HG03521 (cell line): ENCODE measurements around the gene SMIM44.
A peak's percentile ranks its signal among the peaks of the same experiment; 100 is the strongest.

Experiments
- ATAC-seq: cut with Tn5 transposase; IDR thresholded peaks from one replicate; pipeline ENCODE4 v1.9.1; 2021; ENCODE audit warnings: mild to moderate bottlenecking, moderate library complexity; ENCODE audit not compliant: unreplicated experiment

SMIM44 gene

DNA sequence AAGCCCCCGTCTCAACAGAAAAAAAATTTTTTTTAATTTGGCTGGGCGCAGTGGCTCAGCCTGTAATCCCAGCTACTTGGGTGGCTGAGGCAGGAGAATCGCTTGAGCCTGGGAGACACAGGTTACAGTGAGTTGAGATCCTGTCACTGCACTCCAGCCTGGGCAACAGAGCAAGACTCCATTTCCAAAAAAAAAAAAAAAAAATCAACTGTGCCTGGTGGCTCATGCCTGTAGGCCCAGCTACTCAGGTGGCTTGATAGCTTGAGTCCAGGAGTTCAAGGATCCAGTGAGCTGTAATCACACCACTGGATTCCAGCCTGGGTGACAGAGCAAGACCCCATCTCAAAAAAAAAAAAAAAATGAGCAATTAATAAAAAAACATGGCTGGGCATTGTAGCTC is 18.5 kb upstream of the SMIM44 start:
- ATAC-seq = no peak

DNA sequence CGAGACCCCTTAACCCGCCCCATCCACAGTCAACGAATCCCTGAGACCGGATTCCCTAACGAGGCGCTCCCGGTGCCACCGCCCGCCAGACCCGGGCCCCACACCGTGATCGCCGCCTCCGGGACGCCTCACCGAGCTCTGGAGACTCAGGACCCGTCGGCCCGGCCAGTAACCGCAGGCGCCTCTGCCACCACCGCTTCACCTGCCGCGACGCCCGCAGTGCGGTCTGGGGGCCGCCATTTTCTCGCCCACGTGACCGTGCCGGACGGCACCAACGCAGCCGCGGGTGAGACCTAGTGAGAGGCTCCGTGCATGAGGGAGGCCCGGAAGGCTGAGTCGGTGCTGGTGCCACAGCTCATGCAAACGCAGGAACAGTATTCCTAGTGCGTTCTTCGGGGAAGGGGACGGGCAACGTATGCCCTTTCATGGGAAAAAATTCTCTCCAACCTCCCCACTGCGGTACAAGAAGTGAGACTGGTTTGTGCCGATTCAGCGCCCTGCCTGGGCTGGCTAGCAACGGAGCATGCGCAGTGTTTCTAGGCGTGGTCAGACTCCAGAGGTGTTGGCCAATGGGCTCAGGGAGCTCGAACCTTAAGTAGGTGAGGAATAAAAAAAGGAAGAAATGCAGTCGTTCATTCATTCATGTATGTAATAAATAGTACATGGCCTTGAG is 17.3 kb upstream of the SMIM44 start, which contains the start of gene DOHH:
DOHH (minus strand) TSS at position 246 of the 673 bp plus-strand sequence. CDS start 3,860 bp downstream, outside the sequence.
- ATAC-seq = peak; percentile 71

DNA sequence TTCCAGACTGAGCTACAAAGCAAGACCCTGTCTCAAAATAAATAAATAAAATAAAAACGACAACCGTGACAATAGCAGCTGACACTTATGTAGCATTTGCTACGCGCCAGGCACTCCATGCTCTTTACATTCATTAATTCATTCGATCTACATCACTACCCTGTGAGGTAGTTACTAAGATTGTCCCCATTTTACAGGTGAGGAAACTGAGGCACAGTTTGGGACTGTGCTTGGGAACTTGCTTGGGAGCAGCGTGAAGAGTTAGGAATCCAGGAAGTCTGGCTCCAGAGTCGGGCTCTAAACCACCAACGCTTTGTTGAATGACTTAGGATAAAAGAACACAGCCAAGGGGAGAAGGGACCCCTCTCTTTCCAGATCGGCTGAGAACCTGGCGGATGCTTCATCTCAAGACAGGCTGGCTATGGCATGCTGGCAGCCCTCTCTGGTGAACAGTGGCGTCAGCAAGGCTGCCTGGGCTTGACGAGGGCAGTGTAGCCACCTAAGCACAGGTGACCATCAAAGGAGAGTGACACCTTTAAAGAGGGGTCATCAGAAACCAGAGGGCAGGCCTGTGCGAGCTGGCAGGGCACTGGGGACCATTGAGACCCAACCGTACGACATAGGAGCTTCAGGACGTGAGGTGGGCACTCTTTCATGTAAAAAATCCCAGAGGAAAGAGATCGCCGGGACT is 16.6 kb upstream of the SMIM44 start:
- no peak for ATAC-seq

DNA sequence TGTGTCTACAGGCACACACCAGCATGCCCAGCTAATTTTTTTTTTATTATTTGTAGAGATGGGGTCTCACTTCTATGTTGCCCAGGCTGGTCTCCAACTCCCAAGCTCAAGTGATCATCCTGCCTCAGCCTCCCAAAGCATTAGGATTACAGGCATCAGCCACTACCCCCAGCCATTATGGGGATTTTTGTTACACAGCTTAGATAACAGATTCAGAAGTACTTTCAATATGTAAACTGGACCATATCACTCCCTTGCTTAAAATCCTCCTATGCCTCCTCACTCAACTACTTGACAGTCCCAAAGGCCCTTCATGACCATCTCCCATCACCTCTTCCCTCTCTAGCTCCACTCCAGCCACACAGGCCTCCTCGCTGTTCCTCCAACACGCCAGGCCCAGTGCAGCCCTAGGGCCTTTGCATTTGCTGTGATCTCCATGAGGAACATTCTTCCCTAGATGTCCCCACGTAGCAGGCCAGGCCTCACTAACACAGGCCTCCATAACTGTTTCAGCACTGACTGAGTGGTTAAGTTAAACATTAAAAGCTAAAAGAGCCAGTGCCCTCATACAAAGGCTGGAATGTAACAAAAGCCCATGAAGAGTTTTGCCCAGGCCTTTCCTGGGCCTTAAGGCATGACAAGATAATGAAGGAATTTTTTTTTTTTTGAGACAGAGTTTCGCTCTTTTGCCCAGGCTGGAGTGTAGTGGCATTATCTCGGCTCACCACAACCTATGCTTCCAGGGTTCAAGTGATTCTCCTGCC is 14.7 kb upstream of the SMIM44 start:
- no peak for ATAC-seq

DNA sequence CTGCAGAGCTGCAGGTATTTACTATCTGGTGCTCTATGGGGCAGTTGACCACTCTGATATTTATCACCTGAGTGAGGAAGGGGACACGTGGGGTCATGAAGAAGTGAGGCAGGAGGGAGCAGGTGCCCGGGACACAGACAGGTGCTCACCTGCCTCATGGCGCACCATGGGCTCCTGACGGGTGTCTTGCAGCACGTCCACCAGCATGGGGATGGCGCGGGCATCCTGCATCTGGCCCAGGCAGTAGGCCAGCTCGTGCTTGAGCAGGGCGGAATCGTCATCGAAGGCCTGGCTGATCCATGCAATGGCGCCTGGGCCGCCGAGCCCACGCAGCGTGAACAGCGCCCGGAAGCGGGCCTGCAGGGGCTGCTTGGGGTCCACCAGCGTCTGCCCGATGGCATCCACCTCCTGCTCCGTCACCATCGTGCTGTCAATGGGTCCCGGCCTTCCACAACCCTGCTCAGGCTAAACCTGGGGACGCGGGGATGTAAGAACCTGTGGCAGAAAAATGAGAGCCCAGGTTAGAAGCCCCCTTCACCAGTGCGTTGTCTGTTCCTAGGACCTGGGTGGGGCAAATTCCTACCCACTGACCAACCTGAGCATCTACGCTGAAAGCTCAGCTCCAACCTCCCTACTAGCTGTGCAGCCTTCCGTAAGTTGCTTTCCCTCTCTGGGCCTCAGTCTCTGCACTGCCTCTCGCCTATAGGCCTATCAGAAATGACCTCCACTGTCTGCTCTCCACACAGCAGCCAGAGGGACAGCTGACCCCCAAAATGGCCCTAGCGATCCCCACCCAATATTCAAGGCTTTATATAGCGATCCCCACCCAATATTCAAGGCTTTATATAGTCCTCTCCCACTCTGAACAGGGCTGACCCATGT is 13.4 kb upstream of the SMIM44 start:
- ATAC-seq = no peak

DNA sequence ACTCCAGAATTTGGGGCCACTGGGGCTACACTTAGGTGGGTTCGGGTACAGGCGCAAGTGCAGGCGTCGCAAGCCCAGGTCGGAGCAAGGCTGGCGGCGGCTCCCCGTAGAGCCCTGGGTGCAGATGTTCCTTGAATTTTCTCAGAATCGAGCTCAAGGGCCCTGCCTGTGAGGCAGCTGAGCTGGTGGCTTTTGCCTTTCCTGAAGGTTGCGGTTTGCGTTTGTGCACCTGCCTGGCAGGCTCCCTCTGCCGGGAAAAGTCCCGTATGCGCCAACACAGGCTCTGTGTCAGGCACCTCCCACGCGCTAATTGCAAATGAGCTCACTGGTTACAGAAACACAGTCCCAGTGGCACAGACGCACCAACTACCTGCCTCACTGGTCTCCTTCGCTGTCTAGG is 11.3 kb upstream of the SMIM44 start:
- no peak for ATAC-seq

DNA sequence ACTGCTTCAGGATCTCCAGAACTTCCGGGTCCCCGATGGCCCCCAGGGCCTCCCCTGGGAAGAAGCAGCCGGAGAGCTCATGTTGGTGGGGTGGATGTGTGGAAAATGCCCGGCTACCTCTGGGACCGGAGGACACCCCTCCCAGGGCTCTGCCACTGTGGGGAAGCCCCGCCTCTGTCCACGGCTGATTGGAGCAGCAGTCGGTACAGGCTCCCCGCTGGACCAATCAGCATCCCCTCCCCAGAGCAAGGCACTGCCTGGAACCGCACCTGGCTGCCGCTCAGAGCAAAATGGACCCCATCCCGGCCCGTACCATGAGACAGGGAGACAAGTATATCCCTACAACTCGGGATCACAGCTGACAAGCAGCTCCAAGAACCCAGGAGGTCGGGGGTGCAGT is 10.8 kb upstream of the SMIM44 start:
- ATAC-seq = no peak

DNA sequence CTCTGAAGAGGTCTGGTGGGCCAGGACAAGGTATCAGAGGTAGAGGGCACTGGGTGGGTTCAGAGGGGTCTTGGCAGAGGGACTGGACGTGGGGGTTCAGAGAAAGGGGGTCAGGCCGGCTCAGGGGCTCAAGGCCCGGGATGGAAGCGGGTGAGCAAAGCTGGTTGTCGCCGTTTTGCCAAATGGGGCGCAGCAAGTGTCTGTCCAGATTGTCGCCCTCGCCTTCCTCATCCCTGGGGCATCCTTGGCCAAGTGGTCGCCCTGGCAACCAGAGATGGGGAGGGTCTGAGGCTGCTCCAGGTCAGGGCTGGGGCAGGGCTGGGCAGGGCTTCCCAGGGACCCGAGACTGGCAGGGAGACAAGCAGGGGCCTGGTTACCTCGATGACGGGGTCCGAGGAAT is 10.4 kb upstream of the SMIM44 start:
- no peak for ATAC-seq

DNA sequence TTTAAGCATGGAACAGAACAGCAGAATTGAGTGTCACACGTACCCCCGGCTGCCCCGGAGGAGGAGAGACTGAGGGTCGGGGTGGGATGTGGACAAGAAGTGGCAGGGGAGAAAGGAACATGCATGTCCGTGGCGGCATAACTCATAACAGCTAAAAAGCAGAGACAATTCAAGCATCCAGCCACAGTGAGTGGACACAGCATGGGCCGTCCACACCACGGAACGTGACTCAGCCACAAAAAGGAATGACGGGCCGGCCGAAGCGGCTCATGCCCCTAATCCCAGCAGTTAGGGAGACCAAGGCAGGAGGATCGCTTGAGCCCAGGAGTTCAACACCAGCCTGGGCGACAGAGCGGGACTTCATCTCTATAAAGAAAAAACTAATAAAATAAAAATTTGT is 9.7 kb upstream of the SMIM44 start:
- no peak for ATAC-seq

DNA sequence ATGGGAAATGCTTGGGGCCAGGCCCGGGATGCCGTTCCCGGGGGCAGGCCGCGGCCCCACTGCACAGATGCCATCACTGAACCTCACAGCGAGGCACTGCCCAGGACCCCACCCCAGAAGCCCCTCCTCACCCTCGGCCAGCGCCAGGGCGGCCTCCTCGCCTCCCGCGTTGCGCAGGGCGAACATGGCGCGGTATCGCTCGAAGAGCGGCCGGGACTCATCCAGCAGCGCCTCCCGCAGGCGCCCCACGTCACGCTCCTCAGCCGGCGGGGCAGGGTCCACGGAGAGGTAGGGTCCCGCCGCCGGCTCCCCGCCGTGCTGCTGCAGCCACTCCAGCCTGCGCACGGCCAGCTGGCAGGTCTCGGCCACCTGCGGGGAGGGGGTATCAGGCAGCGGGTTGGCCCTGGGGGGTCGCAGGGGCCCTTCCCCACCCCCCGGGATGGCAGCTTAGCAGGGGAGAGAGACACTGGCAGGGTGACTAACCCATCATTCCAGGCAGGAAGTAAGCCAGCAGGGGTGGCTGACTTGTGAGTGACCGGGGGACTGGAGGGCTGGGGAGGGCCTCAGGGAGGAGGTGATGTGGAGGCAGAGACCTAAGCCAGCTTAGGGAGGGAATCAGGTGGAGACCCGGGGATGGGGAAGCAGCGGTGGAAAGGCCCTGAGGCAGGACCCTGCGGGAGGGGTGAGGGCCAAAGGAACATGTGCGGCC is 9.0 kb upstream of the SMIM44 start:
- no peak for ATAC-seq

DNA sequence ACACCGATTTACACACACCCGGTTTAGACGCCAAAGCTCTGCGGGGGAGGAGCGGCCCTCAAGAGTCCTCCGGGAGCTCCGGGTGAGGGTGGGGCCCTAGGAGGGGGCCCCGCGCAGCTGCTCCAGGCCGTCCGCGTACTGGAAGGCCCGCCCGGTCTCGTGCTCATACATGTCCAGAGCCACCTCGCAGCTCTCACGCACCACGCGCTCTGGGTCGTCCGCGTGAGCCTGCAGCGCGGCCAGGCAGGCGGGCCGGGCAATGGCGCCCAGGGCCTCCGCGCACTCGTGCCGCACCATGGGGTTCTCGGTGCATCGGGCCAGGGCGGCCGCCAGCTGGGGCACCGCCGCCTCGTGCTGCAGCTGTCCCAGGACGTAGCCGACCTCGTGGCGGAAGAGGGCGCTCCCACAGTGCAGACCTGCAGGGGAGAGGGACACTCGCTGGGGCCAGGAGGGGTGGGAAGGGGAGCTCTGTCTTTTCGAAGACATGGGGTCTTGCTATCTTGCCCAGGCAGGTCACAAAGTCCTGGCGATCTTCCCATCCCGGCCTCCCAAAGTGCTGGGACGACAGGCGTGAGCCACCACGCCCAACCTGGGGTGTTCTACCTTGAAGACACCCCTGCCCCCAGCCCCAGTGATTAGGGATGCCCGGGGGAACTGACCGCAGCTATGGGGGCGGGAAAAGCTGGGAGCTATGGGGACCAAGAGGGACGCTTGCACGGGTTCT is 8.3 kb upstream of the SMIM44 start:
- ATAC-seq = no peak

DNA sequence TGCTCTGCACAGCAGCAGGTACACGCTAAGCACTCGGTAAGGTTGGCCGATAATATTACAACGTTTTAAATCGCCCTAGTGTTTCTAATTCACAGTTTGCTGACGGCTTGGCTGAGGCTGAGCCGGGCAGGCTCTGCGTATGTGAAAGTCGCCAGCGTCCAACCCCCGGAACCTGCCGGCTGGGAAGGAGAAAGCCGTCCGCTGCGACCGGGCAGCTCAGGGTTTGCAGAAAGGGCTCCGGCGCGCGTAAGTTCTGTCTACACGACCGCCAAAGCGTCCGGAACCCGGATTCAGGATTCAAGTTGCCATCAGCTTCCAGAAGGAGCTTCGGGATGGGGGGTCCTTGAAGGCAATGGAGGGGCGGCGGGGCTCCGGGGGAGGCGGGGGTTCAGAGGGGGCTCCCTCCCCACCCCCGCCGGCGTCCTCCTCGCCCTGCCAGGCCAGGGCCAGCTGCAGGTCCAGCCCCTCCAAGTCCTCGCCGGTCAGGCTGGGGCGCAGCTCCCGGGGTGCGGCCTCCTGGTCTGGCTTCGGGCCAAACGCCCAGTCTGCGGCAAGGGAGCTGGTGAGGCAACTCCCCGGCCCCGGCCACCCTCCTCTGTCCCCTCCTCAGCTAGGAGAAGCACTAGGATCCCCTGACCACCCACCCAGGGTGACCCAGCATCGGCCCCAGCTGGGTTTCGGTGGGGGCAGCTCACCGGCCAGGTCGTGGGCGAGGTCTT is 575 bp downstream of the SMIM44 start:
- no peak for ATAC-seq

DNA sequence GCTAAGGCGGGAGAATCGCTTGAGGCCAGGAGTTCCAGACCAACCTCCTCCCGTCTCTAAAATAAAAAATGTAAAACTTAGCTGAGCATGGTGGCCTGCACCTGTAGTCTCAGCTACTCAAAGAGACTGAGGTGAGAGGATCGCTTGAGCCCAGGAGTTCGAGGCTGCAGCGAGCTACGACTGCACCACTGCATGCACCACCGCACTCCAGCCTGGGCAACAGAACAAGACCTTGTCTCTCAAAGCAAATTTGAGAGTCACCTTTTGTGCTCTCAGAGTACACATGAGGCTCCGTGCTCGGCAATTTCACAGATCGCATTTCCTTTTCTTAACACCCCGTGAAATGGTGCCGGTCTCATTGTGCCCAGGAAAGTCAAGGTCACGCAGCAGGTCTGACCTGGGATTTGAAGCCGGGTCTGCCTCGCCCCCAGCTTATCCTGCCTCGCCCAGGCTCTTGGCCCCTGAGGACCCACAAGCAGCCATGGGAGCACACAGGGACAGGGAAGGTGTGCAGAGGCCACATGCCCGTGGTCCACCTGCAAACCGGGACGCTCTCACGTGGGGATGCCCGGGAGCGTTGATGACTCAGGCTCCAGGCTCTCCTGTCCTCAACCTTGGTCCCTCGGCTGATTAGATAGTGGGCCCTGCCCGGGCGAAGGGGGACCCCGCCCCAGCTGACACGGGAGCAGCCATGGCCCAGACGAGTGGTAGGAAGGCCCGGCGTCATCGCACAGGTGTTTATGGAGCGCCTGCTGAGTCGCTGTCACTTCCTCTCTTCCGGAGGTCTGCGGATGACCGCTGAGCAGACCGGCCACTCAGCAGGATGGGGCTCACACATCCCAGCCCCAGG is 1.8 kb downstream of the SMIM44 start:
- no peak for ATAC-seq

DNA sequence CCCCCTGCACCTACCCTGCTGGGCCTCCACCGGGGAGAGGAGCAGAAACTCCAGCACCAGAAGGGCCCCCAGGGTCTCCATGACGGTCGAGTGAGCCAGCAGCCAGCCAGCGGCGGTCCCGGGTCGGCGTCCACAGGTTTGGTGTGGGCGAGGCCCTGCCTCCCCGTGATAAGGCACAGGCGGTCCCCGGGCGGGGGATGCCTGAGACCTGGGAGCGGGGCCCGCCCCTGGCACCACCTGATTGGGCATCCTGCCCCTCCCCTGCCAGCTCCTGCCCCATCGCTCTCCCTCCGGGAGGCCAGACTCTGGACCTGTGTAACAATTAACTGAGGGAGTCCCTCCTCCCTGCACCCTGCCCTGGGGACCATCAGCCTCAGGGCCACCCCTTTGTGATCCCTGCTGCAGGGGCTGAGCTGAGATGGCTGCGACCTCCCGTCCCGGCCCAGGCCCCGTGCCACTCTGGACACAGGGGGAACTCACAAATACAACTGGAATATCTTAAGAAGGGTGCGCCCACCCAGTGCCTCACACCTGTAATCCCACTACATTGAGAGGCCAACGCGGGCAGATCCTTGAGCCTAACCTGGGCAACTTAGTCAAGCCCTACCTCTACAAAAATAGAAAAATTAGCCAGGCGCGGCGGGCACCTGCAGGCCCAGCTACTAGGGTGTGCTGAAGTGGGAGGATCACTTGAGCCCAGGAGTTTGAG is 2.7 kb downstream of the SMIM44 start, which contains the start of gene SMIM24:
SMIM24 (minus strand) TSS at position 143 of the 709 bp plus-strand sequence; CDS start at position 81, 62 bp downstream.
- ATAC-seq = no peak

DNA sequence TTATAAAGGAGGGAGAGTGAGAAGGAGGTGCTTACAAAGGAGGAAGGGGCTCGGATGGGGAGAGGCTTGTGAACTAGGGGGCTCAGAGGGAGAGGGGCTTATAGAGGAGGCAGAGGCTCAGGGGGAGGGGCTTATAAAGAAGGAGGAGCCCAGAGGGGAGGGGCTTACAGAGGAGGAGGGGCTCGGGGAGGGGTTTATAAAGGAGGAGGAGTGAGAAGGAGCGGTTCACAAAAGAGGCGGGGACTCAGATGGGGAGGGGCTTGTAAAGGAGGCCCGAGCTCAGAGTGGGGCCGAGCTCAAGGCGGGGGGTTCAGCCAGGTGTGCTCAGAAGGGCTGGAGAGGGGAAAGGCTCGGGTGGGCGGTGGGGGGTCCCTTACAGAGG is 3.4 kb downstream of the SMIM44 start:
- ATAC-seq = no peak

DNA sequence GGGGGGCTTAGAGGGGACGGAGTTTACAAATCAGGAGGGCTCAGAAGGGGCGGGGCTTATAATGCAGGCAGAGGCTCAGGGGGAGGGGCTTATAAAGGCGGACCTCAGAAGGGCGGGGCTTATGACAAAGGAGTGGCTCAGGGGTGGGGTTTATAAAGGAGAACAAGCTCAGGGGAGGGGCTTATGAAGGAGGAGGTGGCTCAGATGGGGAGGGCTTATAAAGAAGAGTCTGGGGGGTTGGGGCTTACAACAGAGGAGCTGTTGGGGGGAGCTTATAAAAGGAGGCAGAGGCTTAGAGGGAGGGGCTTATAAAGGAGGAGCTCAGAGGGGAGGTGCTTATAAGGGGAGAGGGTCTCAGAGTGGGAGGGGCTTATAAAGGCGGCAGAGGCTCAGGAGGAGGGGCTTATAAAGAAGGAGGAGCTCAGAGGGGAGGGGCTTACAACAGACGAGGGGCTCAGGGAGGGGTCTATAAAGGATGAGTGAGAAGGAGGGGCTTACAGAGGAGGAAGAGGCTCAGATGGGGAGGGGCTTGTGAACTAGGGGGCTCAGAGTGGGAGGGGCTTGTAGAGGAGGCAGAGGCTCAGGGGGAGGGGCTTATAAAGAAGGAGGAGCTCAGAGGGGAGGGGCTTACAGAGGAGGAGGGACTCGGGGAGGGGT is 3.9 kb downstream of the SMIM44 start:
- no peak for ATAC-seq
